Measurements from ENCODE around the gene LSM11.

LSM11 gene

GRCh38 chr5:157732596-157733262, 10.8 kb upstream of the LSM11 start:
- no peak for DNase-seq (ENCODE audit: low read depth in 2 of 2)

GRCh38 chr5:157734436-157734835, 9.1 kb upstream of the LSM11 start:
- no peak for DNase-seq (ENCODE audit: low read depth in 2 of 2)

- DNase-seq (ENCODE audit: low read depth in 2 of 2): no peak
Observed at GRCh38 chr5:157735991-157736390, 7.5 kb upstream of the LSM11 start.

- no peak for DNase-seq (ENCODE audit: low read depth in 2 of 2)
Observed at GRCh38 chr5:157739388-157740228, 3.9 kb upstream of the LSM11 start.

- no peak for DNase-seq (ENCODE audit: low read depth in 2 of 2)
Observed at GRCh38 chr5:157740229-157740610, 3.3 kb upstream of the LSM11 start.

- DNase-seq (ENCODE audit: low read depth in 2 of 2): no peak
Observed at GRCh38 chr5:157741131-157741530, 2.4 kb upstream of the LSM11 start.

- DNase-seq (ENCODE audit: low read depth in 2 of 2): peak in 1 of 2 donors; percentile 8
Observed at GRCh38 chr5:157744051-157745011, 819 bp downstream of the LSM11 start.

GRCh38 chr5:157745041-157745456, 1.5 kb downstream of the LSM11 start:
- DNase-seq (ENCODE audit: low read depth in 2 of 2): no peak

GRCh38 chr5:157747173-157747740, 3.7 kb downstream of the LSM11 start:
- no peak for DNase-seq (ENCODE audit: low read depth in 2 of 2)

- DNase-seq (ENCODE audit: low read depth in 2 of 2): no peak
Observed at GRCh38 chr5:157747766-157748700, 4.5 kb downstream of the LSM11 start.

GRCh38 chr5:157748760-157749461, 5.4 kb downstream of the LSM11 start:
- no peak for DNase-seq (ENCODE audit: low read depth in 2 of 2)

- no peak for DNase-seq (ENCODE audit: low read depth in 2 of 2)
Observed at GRCh38 chr5:157749462-157749799, 5.9 kb downstream of the LSM11 start.

- DNase-seq (ENCODE audit: low read depth in 2 of 2): no peak
Observed at GRCh38 chr5:157750320-157750719, 6.8 kb downstream of the LSM11 start.

- no peak for DNase-seq (ENCODE audit: low read depth in 2 of 2)
Observed at GRCh38 chr5:157756122-157756521, 12.6 kb downstream of the LSM11 start.

- no peak for DNase-seq (ENCODE audit: low read depth in 2 of 2)
Observed at GRCh38 chr5:157758706-157759105, 15.2 kb downstream of the LSM11 start.

- DNase-seq (ENCODE audit: low read depth in 2 of 2): no peak
Observed at GRCh38 chr5:157761690-157762621, 18.4 kb downstream of the LSM11 start.

GRCh38 chr5:157764531-157764930, 21.0 kb downstream of the LSM11 start:
- no peak for DNase-seq (ENCODE audit: low read depth in 2 of 2)

GRCh38 chr5:157766442-157766841, 22.9 kb downstream of the LSM11 start:
- no peak for DNase-seq (ENCODE audit: low read depth in 2 of 2)

- no peak for DNase-seq (ENCODE audit: low read depth in 2 of 2)
Observed at GRCh38 chr5:157766902-157767301, 23.4 kb downstream of the LSM11 start.
